ENCODE results near the gene RUNX2. TPM values are rescaled to one million over a fixed set of nuclear protein-coding genes. Genes with fewer than 3 reads are reported as not detected.
A peak's percentile ranks its signal among the peaks of the same experiment; 100 is the strongest.

RUNX2 gene
- total and polyA plus RNA-seq, 12 donors: 0.20 to 3.0 (median 1.6) TPM

DNA sequence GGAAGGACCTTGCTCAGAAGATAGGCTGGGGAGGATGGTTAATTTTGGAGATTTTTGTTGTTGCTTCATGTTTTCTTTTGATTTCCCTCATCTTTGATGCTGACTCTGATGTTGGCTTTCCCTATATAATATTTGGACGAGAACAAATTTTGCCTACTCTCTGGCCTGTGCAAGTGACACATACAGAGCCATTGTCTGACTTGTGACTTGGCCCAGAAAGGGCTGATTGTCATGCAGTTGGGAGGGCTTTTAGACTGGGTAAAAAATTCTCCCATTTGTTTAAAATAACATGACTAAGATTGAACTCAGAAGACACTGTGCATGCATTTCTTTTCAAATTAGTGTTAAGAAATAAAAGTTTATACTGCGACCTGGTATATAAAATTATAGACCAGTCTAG is 148.2 kb downstream of the RUNX2 start:
- intact Hi-C loops (cut with DNase I): no loop called here
- Histone ChIP-seq H3K4me3 (no peak overlapping the region), H3K27ac (no peak overlapping the region), H3K9me3 (no peaks in the 10 kb centered on the region), H3K27me3 (no peaks in the 10 kb centered on the region), H3K4me1 (peaks cover 0 to 54% (median 4%) of the 10 kb centered on the region in 9 donors), H3K36me3 (no peaks in the 10 kb centered on the region)
- ATAC-seq (no peak), DNase-seq (no peak)
- TF ChIP-seq, protein P1, sequence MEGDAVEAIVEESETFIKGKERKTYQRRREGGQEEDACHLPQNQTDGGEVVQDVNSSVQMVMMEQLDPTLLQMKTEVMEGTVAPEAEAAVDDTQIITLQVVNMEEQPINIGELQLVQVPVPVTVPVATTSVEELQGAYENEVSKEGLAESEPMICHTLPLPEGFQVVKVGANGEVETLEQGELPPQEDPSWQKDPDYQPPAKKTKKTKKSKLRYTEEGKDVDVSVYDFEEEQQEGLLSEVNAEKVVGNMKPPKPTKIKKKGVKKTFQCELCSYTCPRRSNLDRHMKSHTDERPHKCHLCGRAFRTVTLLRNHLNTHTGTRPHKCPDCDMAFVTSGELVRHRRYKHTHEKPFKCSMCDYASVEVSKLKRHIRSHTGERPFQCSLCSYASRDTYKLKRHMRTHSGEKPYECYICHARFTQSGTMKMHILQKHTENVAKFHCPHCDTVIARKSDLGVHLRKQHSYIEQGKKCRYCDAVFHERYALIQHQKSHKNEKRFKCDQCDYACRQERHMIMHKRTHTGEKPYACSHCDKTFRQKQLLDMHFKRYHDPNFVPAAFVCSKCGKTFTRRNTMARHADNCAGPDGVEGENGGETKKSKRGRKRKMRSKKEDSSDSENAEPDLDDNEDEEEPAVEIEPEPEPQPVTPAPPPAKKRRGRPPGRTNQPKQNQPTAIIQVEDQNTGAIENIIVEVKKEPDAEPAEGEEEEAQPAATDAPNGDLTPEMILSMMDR (IDR thresholded peaks at IDR 0.05): no peak
- 92 to 98% methylated on average over 2 of the region's 2 CpGs for WGBS, 2 donors

DNA sequence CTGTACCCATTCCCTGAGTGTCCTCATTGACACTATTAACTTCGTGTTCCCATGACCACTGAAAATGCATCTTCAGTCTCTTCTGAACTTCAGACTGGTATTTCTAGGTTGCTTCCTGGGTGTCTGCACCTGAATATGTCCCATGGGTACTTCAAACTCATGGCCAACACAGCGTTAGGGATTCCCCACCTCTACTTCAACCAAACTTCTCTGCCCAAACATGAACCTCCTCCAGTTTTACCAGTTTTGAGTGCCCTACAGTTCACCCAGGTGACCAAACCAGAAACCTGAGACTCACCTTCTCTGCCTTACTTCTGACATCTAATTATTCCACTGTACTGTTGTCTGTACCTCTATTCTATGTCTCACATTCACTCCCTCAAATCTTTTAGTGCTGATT is 149.1 kb downstream of the RUNX2 start:
- no peaks in the 10 kb centered on the region for H3K36me3 ChIP-seq
- no peaks in the 10 kb centered on the region for H3K9me3 ChIP-seq
- DNase-seq (no peak), ATAC-seq (no peak)
- peaks cover 0 to 61% (median 4%) of the 10 kb centered on the region in 9 donors for H3K4me1 ChIP-seq
- 93 to 95% methylated on average over 2 of the region's 2 CpGs for WGBS, 2 donors
- TF ChIP-seq, protein P1 (IDR thresholded peaks at IDR 0.05): no peak
- H3K4me3 ChIP-seq: no peak overlapping the region
- peak overlapping the region in 1 of 10 donors; percentile 49 for H3K27ac ChIP-seq
- H3K27me3 ChIP-seq: no peaks in the 10 kb centered on the region
- intact Hi-C loops (cut with DNase I): no loop called here

DNA sequence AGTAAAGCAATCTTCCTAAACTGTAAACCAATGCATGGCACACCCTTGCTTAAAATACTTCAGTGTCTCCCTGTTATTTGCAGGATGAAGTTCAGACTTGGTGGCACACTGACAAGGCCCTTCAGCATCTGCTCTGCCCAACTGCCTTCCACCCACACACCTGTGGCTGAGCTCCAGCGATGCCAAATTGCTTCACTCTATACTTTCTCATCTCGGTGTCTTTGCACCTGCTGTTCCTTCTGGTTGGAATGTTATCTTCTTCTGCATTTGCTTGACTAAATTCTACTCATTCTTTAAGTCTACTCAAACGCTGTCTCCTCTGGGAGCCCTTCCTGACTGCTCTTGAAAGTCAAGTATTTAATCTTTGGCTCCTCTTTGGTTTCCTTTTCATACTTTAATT is 149.7 kb downstream of the RUNX2 start:
- intact Hi-C loops (cut with DNase I): no loop called here
- 81 to 85% methylated on average over 3 of the region's 3 CpGs for WGBS, 2 donors
- no peaks in the 10 kb centered on the region for H3K9me3 ChIP-seq
- TF ChIP-seq, protein P1 (IDR thresholded peaks at IDR 0.05): no peak
- DNase-seq (no peak), ATAC-seq (no peak)
- no peaks in the 10 kb centered on the region for H3K27me3 ChIP-seq
- H3K36me3 ChIP-seq: no peaks in the 10 kb centered on the region
- H3K27ac ChIP-seq: peak overlapping the region in 1 of 10 donors; percentile 49
- peaks cover 0 to 64% (median 0%) of the 10 kb centered on the region in 9 donors for H3K4me1 ChIP-seq
- H3K4me3 ChIP-seq: no peak overlapping the region

DNA sequence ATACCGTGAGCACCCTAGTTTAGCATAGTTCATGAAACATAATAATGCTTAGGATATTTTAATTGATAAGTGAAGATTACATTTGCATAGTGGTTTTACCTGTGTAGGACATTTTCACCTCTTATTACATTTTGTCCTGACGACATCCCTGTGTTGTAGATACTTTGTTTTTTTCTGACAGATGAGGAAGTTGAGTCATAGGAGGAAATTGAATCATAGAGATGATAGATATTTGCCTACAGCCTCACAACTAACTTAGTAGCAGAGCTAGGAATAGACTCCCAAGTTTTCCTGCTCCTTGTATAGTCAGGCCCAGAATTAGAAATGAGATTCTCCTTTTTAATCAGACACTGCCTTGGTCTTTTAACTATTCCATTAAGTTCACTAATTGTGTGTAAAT is 150.1 kb downstream of the RUNX2 start:
- no peak for ATAC-seq
- H3K36me3 ChIP-seq: no peaks in the 10 kb centered on the region
- H3K4me3 ChIP-seq: no peak overlapping the region
- peak overlapping the region in 1 of 10 donors; percentile 49 for H3K27ac ChIP-seq
- 73 to 85% methylated on average over 2 of the region's 2 CpGs for WGBS, 2 donors
- H3K9me3 ChIP-seq: no peaks in the 10 kb centered on the region
- H3K4me1 ChIP-seq: peaks cover 0 to 61% (median 0%) of the 10 kb centered on the region in 9 donors
- no peak for DNase-seq
- intact Hi-C loops (cut with DNase I): no loop called here
- TF ChIP-seq, protein P1 (IDR thresholded peaks at IDR 0.05): no peak
- H3K27me3 ChIP-seq: no peaks in the 10 kb centered on the region
